Adrenal gland (tissue), 5 donors: Measurements from ENCODE around the gene CYBC1.

ENCODE experiments used
- POLR2A ChIP-seq, 2 donors: fragments of 450-650 bp; IDR thresholded peaks; one replicate each; pipeline ENCODE4 v1.6.1; 2017; ENCODE audit warnings: antibody characterized with exemption in 2 of 2, mild to moderate bottlenecking in 2 of 2, moderate library complexity in 1 of 2
- TF ChIP-seq, protein P1 (sequence below), 6 experiments: fragments of 450-650 bp in 4 of 6; fragments of 200-600 bp in 2 of 6; sonication (generic) in 1 of 6; IDR thresholded peaks; 1 replicate in 5 of 6; 2 replicates in 1 of 6; pipeline versions ENCODE4 v1.5.1 to v1.8.0; 2016 to 2021; ENCODE audit warnings: antibody characterized with exemption in 6 of 6, mild to moderate bottlenecking in 2 of 6, moderate library complexity in 1 of 6
- donor health status: DM: no; HTN: no; CAD: no.

DNA sequence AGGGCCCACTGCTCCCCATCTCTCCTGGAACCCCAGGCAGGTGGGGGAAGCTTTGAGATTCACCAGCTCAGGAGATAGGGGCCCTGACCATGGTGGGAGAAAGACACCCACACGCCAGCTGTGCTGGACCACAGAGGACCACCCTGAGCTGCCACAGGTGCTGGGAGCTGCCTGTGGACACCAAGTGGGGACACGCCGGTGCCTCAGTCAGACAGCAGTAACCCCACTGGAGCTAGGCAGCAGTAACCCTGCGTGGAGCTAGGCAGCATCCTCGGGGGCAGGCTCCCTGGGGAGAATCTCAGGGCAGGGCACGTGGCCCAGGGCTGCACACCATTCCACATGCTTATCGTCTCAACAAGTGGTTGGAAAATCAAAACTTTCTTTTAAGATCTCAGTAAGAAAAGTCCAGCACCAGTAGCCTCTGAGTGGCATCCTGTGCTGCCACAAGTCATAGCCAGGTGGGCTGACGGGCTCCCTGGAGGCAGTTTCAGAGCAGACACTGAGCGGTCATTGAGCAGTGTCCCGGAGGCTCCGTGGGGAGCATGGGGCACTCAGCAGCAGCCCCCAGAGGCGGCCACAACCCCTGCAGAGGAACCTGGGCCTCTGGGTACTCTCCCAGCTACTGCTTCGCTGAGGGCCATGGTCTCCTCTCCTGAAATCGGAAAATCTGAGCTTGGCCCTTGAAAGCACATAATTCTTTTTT lies 40.4 kb downstream of the CYBC1 start:
- TF ChIP-seq, protein P1, sequence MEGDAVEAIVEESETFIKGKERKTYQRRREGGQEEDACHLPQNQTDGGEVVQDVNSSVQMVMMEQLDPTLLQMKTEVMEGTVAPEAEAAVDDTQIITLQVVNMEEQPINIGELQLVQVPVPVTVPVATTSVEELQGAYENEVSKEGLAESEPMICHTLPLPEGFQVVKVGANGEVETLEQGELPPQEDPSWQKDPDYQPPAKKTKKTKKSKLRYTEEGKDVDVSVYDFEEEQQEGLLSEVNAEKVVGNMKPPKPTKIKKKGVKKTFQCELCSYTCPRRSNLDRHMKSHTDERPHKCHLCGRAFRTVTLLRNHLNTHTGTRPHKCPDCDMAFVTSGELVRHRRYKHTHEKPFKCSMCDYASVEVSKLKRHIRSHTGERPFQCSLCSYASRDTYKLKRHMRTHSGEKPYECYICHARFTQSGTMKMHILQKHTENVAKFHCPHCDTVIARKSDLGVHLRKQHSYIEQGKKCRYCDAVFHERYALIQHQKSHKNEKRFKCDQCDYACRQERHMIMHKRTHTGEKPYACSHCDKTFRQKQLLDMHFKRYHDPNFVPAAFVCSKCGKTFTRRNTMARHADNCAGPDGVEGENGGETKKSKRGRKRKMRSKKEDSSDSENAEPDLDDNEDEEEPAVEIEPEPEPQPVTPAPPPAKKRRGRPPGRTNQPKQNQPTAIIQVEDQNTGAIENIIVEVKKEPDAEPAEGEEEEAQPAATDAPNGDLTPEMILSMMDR (IDR thresholded peaks at IDR 0.05), result no peak
- no peak for TF ChIP-seq POLR2A (IDR thresholded peaks at IDR 0.05)
